HepG2 (cell line): ENCODE data around the gene BCL2A1. TPM values are rescaled to one million over a fixed set of nuclear protein-coding genes. Genes with fewer than 3 reads are reported as not detected.

ENCODE experiments used
- AKAP8 ChIP-seq: sonication (generic); formaldehyde crosslinking; IDR thresholded peaks from 2 replicates; pipeline ENCODE4 v1.5.1; 2020; ENCODE audit warnings: mild to moderate bottlenecking, missing genetic modification reagents
- ARNTL ChIP-seq: sonication (generic); formaldehyde crosslinking; IDR thresholded peaks from 2 replicates; pipeline ENCODE4 v1.4.0; 2020; ENCODE audit warnings: mild to moderate bottlenecking, missing genetic modification reagents
- CC2D1A ChIP-seq: sonication (generic); formaldehyde crosslinking; IDR thresholded peaks from 2 replicates; pipeline ENCODE4 v1.8.1; 2023; ENCODE audit warnings: mild to moderate bottlenecking, missing genetic modification reagents
- CREM ChIP-seq, 2 experiments: sonication (generic) in 1 of 2; formaldehyde crosslinking in 1 of 2; IDR thresholded peaks; 2 replicates each; pipeline versions ENCODE4 v1.4.0 to v1.6.1; 2016 to 2020; ENCODE audit warnings: antibody characterized with exemption in 1 of 2, mild to moderate bottlenecking in 1 of 2, missing genetic modification reagents in 1 of 2
- EED ChIP-seq: sonication (generic); formaldehyde crosslinking; IDR thresholded peaks from 2 replicates; pipeline ENCODE4 v1.5.0; 2020; ENCODE audit warnings: mild to moderate bottlenecking, missing genetic modification reagents
- FOXM1 ChIP-seq: sonication (generic); formaldehyde crosslinking; IDR thresholded peaks from 2 replicates; pipeline ENCODE4 v1.5.0; 2020; ENCODE audit warnings: missing genetic modification reagents
- HNRNPH1 ChIP-seq: fragments of 200-400 bp; formaldehyde crosslinking; optimal IDR thresholded peaks from 2 replicates; pipeline ENCODE3; 2017; ENCODE audit warnings: mild to moderate bottlenecking, low read depth, low read length
- KLF6 ChIP-seq: IDR thresholded peaks from 2 replicates; pipeline ENCODE4 v1.8.0; 2016; ENCODE audit warnings: missing biosample characterization, missing genetic modification reagents
- PHF5A ChIP-seq: IDR thresholded peaks from one replicate; pipeline ENCODE4 v1.6.1; 2018; ENCODE audit warnings: low read depth, missing genetic modification reagents; ENCODE audit not compliant: unreplicated experiment
- ZMYM4 ChIP-seq: sonication (generic); formaldehyde crosslinking; IDR thresholded peaks from 2 replicates; pipeline ENCODE4 v1.8.1; 2023; ENCODE audit warnings: mild to moderate bottlenecking, missing genetic modification reagents
- ZNF17 ChIP-seq: sonication (generic); formaldehyde crosslinking; IDR thresholded peaks from 2 replicates; pipeline ENCODE4 v1.5.0; 2020; ENCODE audit warnings: mild to moderate bottlenecking, missing genetic modification reagents
- ZNF207 ChIP-seq: fragments of 450-650 bp; IDR thresholded peaks from 2 replicates; pipeline ENCODE4 v1.6.1; 2016; ENCODE audit warnings: antibody characterized with exemption, borderline replicate concordance
- ZNF260 ChIP-seq: sonication (generic); formaldehyde crosslinking; IDR thresholded peaks from 2 replicates; pipeline ENCODE4 v1.4.0; 2020; ENCODE audit warnings: missing genetic modification reagents, low read depth, mild to moderate bottlenecking, borderline replicate concordance
- ZNF350 ChIP-seq: sonication (generic); formaldehyde crosslinking; IDR thresholded peaks from 2 replicates; pipeline ENCODE4 v1.4.0; 2020; ENCODE audit warnings: mild to moderate bottlenecking, low read depth, missing genetic modification reagents, borderline replicate concordance
- ZNF451 ChIP-seq: sonication (generic); formaldehyde crosslinking; IDR thresholded peaks from 2 replicates; pipeline ENCODE4 v1.5.0; 2020; ENCODE audit warnings: mild to moderate bottlenecking, missing genetic modification reagents
- ZNF562 ChIP-seq: sonication (generic); formaldehyde crosslinking; IDR thresholded peaks from 2 replicates; pipeline ENCODE4 v1.8.0; 2022; ENCODE audit warnings: missing genetic modification reagents, borderline replicate concordance
- ZNF615 ChIP-seq: sonication (generic); formaldehyde crosslinking; IDR thresholded peaks from 2 replicates; pipeline ENCODE4 v1.5.0; 2020; ENCODE audit warnings: mild to moderate bottlenecking, missing genetic modification reagents, borderline replicate concordance
- ZNF724P ChIP-seq: sonication (generic); formaldehyde crosslinking; IDR thresholded peaks from 2 replicates; pipeline ENCODE4 v1.8.0; 2022; ENCODE audit warnings: missing genetic modification reagents, borderline replicate concordance
- polyA plus RNA-seq, 8 experiments: library from polyadenylated mRNA; depleted of rRNA in 3 of 8; stranded (reverse) in 7 of 8; unstranded in 1 of 8; fragments of >200 nt; fragmentation: Illumina TruSeq in 4 of 8; extraction: Trizol in 4 of 8; gene quantifications; 2 replicates each; pipeline versions ENCODE4 v1.2.1 to v1.2.3, GENCODE V29; 2011 to 2016; ENCODE audit warnings: low read depth in 4 of 8, missing spikeins in 1 of 8, mixed read lengths in 1 of 8; ENCODE audit not compliant: insufficient read depth in 1 of 8
- total RNA-seq, 5 experiments: library from RNA; depleted of rRNA; stranded (reverse); fragments of >200 nt; fragmentation: Illumina TruSeq; extraction: Trizol; gene quantifications; 2 replicates each; pipeline ENCODE4 v1.2.3, GENCODE V29; 2016; ENCODE audit warnings: low read depth in 1 of 5
- TF ChIP-seq, protein P1 (sequence below): IDR thresholded peaks from 2 replicates; pipeline ENCODE4 v1.6.1; 2012; ENCODE audit warnings: low read depth, low read length, improper control_type of control experiment
- TF ChIP-seq, protein P2 (sequence below): sonication (generic); formaldehyde crosslinking; IDR thresholded peaks from 2 replicates; pipeline ENCODE4 v1.5.1; 2020; ENCODE audit warnings: mild to moderate bottlenecking, missing genetic modification reagents
- TF ChIP-seq, protein P3 (sequence below): sonication (generic); formaldehyde crosslinking; IDR thresholded peaks from 2 replicates; pipeline ENCODE4 v1.5.0; 2020; ENCODE audit warnings: missing genetic modification reagents
- TF ChIP-seq, protein P4 (sequence below): sonication (generic); formaldehyde crosslinking; IDR thresholded peaks from 2 replicates; pipeline ENCODE4 v1.9.0; 2022; ENCODE audit warnings: low read depth, missing genetic modification reagents

The BCL2A1 gene
- total and polyA plus RNA-seq, 2 of the 13 experiments (the other 11 are each of a cell fraction or from before 2014, with no cell fraction given): 0.08 to 0.31 TPM

DNA sequence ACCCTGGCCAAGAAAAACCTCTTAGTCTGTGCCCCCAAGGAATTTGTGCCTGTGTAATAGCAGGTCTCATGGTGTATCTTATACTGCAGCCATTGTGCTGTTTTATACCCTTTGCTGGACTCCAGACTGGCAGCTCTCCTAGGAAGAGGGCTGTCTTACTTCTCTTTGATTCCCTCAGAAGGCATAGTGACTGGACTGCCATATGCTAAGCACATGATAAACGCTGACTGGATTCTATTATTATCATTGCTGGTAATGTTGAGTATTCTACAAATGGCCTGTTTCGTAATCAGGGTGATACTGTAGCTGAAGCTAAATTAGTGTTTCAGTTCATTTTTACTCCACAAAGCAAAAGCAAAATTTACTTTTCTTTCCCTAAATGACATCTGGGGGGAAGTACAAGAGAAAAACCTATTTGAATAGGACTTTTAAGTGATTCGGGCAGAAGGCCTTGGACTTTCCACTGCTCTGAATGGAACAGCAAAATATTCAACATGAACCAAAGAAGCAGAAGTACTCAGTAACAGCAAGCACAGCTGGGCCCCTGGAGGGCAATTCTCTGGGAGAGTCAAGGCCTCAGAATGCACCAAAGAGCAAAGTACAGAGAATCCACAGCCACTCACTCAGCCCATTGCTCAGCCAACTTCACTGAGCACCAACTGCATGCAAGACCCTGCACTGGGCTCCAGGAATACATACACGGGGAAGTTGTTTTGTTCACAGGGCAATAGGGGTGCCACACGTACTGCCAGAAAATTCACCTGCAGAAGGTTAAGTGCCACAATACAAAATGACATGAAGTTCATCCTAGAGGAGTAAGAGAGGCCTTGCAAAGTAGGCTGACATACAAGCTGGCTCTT lies 7.9 kb upstream of the BCL2A1 start (continued):
- TF ChIP-seq KLF6 (CRISPR knock-in tag) (no peak), ZNF260 (CRISPR knock-in tag) (no peak), AKAP8 (CRISPR knock-in tag) (no peak), ZNF724P (CRISPR knock-in tag) (no peak), ZNF451 (CRISPR knock-in tag) (no peak), ZMYM4 (CRISPR knock-in tag) (peak; percentile 89), ZNF350 (CRISPR knock-in tag) (peak; percentile 42; the same call in 1 of the 2 replicates), ZNF17 (CRISPR knock-in tag) (no peak), ZNF207 (no peak), CC2D1A (no peak), ZNF562 (CRISPR knock-in tag) (no peak), ZNF615 (CRISPR knock-in tag) (peak; percentile 35; the same call in 1 of the 2 replicates), CREM (IDR thresholded peaks at IDR 0.05) (peak; percentile 72), CREM (CRISPR knock-in tag; IDR thresholded peaks at IDR 0.05) (no peak), HNRNPH1 (no peak), EED (CRISPR knock-in tag) (no peak), PHF5A (CRISPR knock-in tag) (peak; percentile 47), FOXM1 (no peak), ARNTL (CRISPR knock-in tag) (no peak)
- TF ChIP-seq, protein P1, sequence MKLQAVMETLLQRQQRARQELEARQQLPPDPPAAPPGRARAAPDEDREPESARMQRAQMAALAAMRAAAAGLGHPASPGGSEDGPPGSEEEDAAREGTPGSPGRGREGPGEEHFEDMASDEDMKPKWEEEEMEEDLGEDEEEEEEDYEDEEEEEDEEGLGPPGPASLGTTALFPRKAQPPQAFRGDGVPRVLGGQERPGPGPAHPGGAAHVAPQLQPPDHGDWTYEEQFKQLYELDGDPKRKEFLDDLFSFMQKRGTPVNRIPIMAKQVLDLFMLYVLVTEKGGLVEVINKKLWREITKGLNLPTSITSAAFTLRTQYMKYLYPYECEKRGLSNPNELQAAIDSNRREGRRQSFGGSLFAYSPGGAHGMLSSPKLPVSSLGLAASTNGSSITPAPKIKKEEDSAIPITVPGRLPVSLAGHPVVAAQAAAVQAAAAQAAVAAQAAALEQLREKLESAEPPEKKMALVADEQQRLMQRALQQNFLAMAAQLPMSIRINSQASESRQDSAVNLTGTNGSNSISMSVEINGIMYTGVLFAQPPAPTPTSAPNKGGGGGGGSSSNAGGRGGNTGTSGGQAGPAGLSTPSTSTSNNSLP: peak; percentile 76
- TF ChIP-seq, protein P2, sequence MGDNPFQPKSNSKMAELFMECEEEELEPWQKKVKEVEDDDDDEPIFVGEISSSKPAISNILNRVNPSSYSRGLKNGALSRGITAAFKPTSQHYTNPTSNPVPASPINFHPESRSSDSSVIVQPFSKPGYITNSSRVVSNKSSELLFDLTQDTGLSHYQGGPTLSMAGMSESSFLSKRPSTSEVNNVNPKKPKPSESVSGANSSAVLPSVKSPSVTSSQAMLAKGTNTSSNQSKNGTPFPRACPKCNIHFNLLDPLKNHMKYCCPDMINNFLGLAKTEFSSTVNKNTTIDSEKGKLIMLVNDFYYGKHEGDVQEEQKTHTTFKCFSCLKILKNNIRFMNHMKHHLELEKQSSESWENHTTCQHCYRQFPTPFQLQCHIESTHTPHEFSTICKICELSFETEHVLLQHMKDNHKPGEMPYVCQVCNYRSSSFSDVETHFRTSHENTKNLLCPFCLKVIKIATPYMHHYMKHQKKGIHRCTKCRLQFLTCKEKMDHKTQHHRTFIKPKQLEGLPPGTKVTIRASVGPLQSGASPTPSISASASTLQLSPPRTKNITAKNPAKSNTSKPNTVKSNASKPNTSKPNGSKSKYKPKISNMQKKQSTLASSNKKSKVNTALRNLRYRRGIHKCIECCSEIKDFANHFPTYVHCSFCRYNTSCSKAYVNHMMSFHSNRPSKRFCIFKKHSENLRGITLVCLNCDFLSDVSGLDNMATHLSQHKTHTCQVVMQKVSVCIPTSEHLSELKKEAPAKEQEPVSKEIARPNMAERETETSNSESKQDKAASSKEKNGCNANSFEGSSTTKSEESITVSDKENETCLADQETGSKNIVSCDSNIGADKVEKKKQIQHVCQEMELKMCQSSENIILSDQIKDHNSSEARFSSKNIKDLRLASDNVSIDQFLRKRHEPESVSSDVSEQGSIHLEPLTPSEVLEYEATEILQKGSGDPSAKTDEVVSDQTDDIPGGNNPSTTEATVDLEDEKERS (CRISPR knock-in tag): peak; percentile 91
- TF ChIP-seq, protein P3, sequence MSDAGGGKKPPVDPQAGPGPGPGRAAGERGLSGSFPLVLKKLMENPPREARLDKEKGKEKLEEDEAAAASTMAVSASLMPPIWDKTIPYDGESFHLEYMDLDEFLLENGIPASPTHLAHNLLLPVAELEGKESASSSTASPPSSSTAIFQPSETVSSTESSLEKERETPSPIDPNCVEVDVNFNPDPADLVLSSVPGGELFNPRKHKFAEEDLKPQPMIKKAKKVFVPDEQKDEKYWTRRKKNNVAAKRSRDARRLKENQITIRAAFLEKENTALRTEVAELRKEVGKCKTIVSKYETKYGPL (CRISPR knock-in tag): no peak
- TF ChIP-seq, protein P4, sequence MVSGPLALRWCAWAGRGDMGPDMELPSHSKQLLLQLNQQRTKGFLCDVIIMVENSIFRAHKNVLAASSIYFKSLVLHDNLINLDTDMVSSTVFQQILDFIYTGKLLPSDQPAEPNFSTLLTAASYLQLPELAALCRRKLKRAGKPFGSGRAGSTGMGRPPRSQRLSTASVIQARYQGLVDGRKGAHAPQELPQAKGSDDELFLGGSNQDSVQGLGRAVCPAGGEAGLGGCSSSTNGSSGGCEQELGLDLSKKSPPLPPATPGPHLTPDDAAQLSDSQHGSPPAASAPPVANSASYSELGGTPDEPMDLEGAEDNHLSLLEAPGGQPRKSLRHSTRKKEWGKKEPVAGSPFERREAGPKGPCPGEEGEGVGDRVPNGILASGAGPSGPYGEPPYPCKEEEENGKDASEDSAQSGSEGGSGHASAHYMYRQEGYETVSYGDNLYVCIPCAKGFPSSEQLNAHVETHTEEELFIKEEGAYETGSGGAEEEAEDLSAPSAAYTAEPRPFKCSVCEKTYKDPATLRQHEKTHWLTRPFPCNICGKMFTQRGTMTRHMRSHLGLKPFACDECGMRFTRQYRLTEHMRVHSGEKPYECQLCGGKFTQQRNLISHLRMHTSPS (CRISPR knock-in tag): no peak
